ENCODE measurements around the gene NRN1L.

DNA sequence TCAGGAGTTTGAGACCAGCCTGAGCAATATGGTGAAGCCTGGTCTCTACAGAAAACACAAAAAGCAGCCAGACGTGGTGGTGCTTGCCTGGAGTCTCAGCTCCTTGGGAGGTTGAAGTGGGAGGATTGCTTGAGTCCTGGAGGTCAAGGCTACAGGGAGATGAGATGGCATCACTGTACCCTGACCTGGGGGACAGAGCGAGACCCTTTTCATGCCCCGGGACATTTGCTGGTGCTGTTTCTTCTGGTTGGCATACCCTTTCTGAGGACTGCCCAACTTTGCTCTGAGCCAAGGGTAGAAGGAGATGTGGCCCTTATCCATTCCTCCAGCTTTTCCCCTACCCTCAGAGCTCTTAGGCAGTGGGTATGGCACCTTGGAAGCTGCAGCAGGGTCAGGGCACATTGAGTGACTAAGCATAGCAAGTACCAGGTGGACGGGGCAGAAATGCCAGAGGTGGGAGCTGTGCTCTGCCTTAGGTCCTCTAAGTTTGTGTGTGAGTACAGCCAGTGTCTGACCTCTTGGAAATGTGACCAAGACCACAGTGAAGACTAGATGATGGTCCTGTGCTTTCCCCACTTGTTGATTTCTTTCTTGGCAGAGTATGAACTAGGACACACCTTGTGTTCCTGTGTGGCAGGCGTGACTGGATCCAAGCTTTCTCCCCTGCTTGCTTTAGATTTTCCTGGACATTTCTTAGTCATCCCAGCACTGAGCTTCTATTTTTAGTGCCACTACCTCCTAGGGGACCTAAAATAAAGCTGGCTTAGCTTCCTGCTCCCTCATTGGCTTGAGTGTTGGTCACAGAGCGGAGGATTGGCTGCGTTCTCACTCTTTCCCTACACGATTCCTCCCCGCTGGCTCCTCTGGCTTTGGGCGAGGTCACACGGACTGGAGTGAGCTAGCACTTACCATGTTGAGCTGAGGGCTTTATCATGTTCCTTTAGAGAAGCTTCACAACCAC lies 21.8 kb upstream of the NRN1L start:
- TF ChIP-seq CTCF (conservative IDR thresholded peaks at IDR 0.05; ENCODE audit: low read depth, low read length) (no peak), POLR2A (IDR thresholded peaks at IDR 0.05; ENCODE audit: low read depth, low read length) (no peak)
